Nephron progenitor cell (in vitro differentiated cells): ENCODE measurements around the gene CIAO2A.
A peak's percentile ranks its signal among the peaks of the same experiment; 100 is the strongest.

ENCODE experiments used
- DNase-seq: peaks from one replicate; pipeline ENCODE4 v3.0.0; 2021
- H3K27ac Mint-ChIP-seq: 2 replicates; pipeline ENCODE4 v1.8.0; 2021; ENCODE audit warnings: mild to moderate bottlenecking, moderate library complexity, mixed read lengths
- H3K27me3 Mint-ChIP-seq: 2 replicates; pipeline ENCODE4 v1.8.0; 2021; ENCODE audit warnings: mild to moderate bottlenecking, low read depth, mixed read lengths; ENCODE audit not compliant: poor library complexity
- H3K36me3 Mint-ChIP-seq: 2 replicates; pipeline ENCODE4 v1.8.0; 2021; ENCODE audit warnings: low read depth, mixed read lengths
- H3K4me1 Mint-ChIP-seq: 2 replicates; pipeline ENCODE4 v1.8.0; 2021; ENCODE audit warnings: mixed read lengths
- H3K4me3 Mint-ChIP-seq: 2 replicates; pipeline ENCODE4 v1.8.0; 2021; ENCODE audit warnings: mild to moderate bottlenecking, moderate library complexity, mixed read lengths
- H3K9me3 Mint-ChIP-seq: 2 replicates; pipeline ENCODE4 v1.8.0; 2021; ENCODE audit warnings: mild to moderate bottlenecking, moderate library complexity, mixed read lengths
- TF ChIP-seq, protein P1 (sequence below): fragments of 200-600 bp; sonication (generic); IDR thresholded peaks from 2 replicates; pipeline ENCODE4 v1.5.0; 2021; ENCODE audit warnings: antibody characterized with exemption

The CIAO2A gene

DNA sequence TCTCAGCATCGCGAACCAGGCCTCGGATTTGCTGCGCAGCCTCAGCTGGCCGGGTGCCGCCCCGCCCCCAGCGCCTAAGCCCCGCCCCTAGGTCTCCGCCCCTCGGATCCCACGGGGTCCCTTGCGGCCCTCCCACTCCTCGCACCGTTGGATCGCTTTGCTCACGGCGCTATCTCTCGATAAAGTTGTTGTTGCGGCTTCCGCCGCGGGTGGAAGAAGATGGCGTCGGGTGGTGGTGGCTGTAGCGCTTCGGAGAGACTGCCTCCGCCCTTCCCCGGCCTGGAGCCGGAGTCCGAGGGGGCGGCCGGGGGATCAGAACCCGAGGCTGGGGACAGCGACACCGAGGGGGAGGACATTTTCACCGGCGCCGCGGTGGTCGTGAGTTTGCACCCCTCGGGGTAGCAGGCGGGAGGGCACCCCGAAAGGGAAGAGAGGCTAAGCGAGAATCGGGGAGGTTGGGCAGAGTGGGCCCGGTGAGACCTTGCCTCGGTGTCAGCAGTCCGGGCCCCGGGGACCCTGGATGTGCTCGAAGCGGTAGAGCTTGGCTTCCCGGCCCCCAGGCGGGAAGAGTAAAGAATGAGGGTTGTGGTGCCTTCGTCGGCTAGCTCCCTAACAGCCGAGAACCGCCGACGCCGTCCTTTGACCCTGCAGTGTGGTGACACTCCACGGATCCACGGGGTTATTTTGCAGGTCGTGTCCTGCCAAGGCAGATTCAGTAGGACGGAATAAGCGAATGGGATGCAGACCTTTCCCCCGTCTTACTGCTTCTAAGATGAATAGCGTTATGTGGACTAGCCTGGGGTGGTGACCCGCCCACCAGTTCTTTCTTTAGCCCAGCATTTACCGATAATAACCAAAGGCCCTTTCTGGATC, 2.4 kb upstream of the CIAO2A start, which contains the start of gene SNX1:
SNX1 (plus strand) TSS at position 188 of the 873 bp plus-strand sequence; CDS start at position 220, 32 bp downstream.
- TF ChIP-seq, protein P1, sequence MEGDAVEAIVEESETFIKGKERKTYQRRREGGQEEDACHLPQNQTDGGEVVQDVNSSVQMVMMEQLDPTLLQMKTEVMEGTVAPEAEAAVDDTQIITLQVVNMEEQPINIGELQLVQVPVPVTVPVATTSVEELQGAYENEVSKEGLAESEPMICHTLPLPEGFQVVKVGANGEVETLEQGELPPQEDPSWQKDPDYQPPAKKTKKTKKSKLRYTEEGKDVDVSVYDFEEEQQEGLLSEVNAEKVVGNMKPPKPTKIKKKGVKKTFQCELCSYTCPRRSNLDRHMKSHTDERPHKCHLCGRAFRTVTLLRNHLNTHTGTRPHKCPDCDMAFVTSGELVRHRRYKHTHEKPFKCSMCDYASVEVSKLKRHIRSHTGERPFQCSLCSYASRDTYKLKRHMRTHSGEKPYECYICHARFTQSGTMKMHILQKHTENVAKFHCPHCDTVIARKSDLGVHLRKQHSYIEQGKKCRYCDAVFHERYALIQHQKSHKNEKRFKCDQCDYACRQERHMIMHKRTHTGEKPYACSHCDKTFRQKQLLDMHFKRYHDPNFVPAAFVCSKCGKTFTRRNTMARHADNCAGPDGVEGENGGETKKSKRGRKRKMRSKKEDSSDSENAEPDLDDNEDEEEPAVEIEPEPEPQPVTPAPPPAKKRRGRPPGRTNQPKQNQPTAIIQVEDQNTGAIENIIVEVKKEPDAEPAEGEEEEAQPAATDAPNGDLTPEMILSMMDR = no peak
- Mint-ChIP-seq H3K4me3 (peak within 1 kb of the TSS; percentile 97), H3K4me1 (peaks cover 60% of the 10 kb centered on the region), H3K36me3 (peaks cover 14% of the 10 kb centered on the region), H3K9me3 (no peaks in the 10 kb centered on the region), H3K27me3 (no peaks in the 10 kb centered on the region), H3K27ac (peak within 1 kb of the TSS; percentile 94)
- peak; percentile 97 for DNase-seq

DNA sequence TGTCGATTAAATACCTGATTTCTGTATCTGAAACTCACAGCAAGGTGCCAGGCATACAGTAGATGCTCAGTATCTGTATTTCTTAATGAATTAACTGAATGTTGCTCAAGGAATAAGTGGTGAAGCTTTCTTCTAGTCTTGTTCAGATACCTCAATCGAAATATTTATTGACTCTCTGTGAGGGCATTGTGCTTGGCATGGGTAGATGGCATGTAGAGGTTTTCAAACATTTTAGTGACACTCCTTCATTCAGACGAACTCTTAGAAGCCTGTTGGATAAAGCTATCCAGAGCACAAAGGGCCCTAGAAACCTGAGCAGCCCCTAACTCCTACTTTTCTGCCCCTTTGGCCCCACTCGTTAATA, 1.8 kb upstream of the CIAO2A start:
- Mint-ChIP-seq H3K27me3 (no peaks in the 10 kb centered on the region), H3K4me1 (peaks cover 65% of the 10 kb centered on the region), H3K9me3 (no peaks in the 10 kb centered on the region), H3K36me3 (peaks cover 10% of the 10 kb centered on the region), H3K4me3 (peak overlapping the region; percentile 97), H3K27ac (no peak overlapping the region)
- DNase-seq = no peak
- TF ChIP-seq, protein P1 = no peak

GRCh38 chr15:64092864-64093626, 593 bp downstream of the CIAO2A start:
- peak overlapping the region; percentile 98 for H3K4me3 Mint-ChIP-seq
- peaks cover under 1% of the 10 kb centered on the region for H3K9me3 Mint-ChIP-seq
- peak; percentile 36 for DNase-seq
- TF ChIP-seq, protein P1 = no peak
- H3K27me3 Mint-ChIP-seq = no peaks in the 10 kb centered on the region
- H3K27ac Mint-ChIP-seq = peak overlapping the region; percentile 97
- H3K4me1 Mint-ChIP-seq = peaks cover 75% of the 10 kb centered on the region
- H3K36me3 Mint-ChIP-seq = peaks cover 22% of the 10 kb centered on the region

DNA sequence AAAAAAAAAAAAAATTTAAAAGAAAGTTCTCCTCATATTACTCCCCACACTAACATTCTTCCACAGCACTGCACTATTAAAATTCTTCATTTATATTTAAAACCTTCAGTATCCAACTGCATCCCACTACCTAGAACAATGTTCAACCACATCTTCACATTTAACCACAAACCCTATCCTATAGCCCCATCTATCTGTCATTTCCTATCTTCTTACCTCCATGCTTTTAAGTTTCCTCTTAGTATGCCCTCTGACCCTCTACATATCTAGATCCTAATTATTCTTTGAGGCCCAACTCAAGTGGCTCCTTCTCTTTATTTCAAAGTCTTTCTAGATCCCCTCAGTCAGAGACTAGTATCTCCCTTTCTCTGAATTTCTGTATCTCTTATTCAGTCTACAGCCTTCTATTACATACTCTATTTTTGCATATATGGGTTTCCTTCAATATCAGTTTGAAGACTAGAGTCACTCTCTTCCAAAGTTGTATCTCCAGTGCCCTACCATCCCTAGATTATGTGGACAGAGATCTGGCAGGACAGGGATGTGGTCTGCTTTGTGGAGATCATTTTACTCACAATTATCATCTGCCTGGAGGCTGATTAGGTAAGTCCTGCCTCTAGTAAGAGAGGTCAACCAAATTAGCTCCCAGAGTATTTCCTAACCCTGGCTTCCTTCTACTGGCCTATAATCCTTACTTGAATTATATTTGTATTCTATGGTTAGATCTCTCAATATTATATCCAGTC, 1.4 kb downstream of the CIAO2A start:
- no peak overlapping the region for H3K27ac Mint-ChIP-seq
- peaks cover 67% of the 10 kb centered on the region for H3K4me1 Mint-ChIP-seq
- peaks cover 30% of the 10 kb centered on the region for H3K36me3 Mint-ChIP-seq
- DNase-seq = no peak
- no peaks in the 10 kb centered on the region for H3K27me3 Mint-ChIP-seq
- peaks cover 8% of the 10 kb centered on the region for H3K9me3 Mint-ChIP-seq
- TF ChIP-seq, protein P1 = no peak
- H3K4me3 Mint-ChIP-seq = peak overlapping the region; percentile 98

GRCh38 chr15:64090527-64090926, 3.1 kb downstream of the CIAO2A start:
- DNase-seq = no peak
- no peaks in the 10 kb centered on the region for H3K27me3 Mint-ChIP-seq
- H3K27ac Mint-ChIP-seq = peak overlapping the region; percentile 6
- H3K4me3 Mint-ChIP-seq = peak overlapping the region; percentile 10
- H3K9me3 Mint-ChIP-seq = peaks cover 8% of the 10 kb centered on the region
- peaks cover 54% of the 10 kb centered on the region for H3K4me1 Mint-ChIP-seq
- TF ChIP-seq, protein P1 = no peak
- H3K36me3 Mint-ChIP-seq = peaks cover 42% of the 10 kb centered on the region
